T-helper 17 cell (primary cell): ENCODE data around the gene LRFN3. TPM values are rescaled to one million over a fixed set of nuclear protein-coding genes. Genes with fewer than 3 reads are reported as not detected.
"Not testable (repeated sequence)": the region's sequence is repeated elsewhere in the genome, so short reads cannot be mapped to it uniquely, and the experiment has no call there.

Experiments
- ATAC-seq: fragments of 150-1000 bp; cut with Tn5 transposase; 2 replicates; pipeline ENCODE4 v1.10.0; 2021; ENCODE audit warnings: mild to moderate bottlenecking, moderate library complexity
- DNase-seq, 3 donors: peaks; one replicate each; pipeline versions ENCODE4 v3.0.0 to v3.0.0-alpha.2; 2020 to 2021
- H3K9me3 ChIP-seq: one replicate; pipeline ENCODE4 v1.7.0; 2013; ENCODE audit warnings: low read length, mild to moderate bottlenecking; ENCODE audit not compliant: control insufficient read depth, poor library complexity, severe bottlenecking
- H3K27ac Mint-ChIP-seq: one replicate; pipeline ENCODE4 v1.8.0; 2022; ENCODE audit warnings: mild to moderate bottlenecking, moderate library complexity, mixed read lengths
- H3K27me3 Mint-ChIP-seq: one replicate; pipeline ENCODE4 v1.8.0; 2022; ENCODE audit warnings: mixed read lengths
- H3K36me3 Mint-ChIP-seq: one replicate; pipeline ENCODE4 v1.8.0; 2022; ENCODE audit warnings: low read depth, mixed read lengths
- H3K4me1 Mint-ChIP-seq: one replicate; pipeline ENCODE4 v1.8.0; 2022; ENCODE audit warnings: mild to moderate bottlenecking, mixed read lengths
- H3K4me3 Mint-ChIP-seq: one replicate; pipeline ENCODE4 v1.8.0; 2022; ENCODE audit warnings: mild to moderate bottlenecking, moderate library complexity, mixed read lengths
- total RNA-seq, 4 donors: library from RNA in 2 of 4; stranded (reverse) in 2 of 4; gene quantifications; one replicate each; pipeline ENCODE4 v1.2.3 and lab custom pipeline; 2022 to 2026

The LRFN3 gene
- total RNA-seq, 2 donors from 2014 or later, result 6.8 to 8.7 TPM

GRCh38 chr19:35901055-35901644 is 35.0 kb upstream of the LRFN3 start:
- Mint-ChIP-seq H3K36me3 (peaks cover 3% of the 10 kb centered on the region), H3K4me1 (peaks cover 45% of the 10 kb centered on the region), H3K4me3 (peak overlapping the region; percentile 98), H3K27ac (peak overlapping the region; percentile 100), H3K27me3 (no peaks in the 10 kb centered on the region)
- ATAC-seq, result no peak
- DNase-seq, result no peak
- no peaks in the 10 kb centered on the region for H3K9me3 ChIP-seq

DNA sequence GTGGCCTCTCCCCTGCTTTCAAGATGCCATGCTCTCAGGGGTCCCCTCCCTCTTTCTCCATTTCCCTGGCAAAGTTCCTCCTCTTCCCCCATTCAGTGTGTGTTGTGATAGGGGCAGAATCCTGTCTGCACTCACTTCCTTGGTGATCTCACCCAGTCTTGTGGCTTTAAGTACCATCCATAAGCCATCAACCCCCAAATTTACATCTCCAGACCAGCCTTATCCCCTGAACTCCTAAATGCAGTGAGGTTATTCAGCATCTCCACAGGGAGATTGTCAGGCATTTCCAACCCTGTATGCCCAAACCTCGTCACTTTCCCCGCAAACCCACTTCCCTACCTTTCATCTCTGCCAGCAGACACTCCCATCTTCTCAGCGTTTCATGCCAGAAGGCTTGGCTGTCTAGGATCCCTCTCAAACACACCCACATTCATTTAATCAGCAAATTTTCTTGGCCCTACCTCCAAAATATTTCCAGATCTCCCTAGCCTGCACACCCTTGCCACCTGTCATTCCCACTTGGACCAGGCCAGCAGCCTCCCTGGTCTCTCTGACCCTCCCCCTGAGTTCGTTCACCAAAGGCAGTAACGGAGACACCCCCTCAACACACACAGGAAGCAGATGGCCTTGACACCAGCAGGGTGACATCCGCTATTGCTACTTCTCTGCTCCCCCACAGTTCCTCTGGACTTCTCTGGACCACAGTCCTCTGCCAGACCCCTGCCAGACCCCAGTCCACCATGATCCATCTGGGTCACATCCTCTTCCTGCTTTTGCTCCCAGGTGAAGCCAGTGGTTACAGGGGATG is 34.1 kb upstream of the LRFN3 start, which contains the start of gene HCST:
Gene HCST (plus strand): TSS at position 676 of the 808 bp plus-strand sequence. CDS start 65 bp downstream, at position 741.
- Mint-ChIP-seq H3K4me1 (peaks cover 45% of the 10 kb centered on the region), H3K4me3 (peak within 1 kb of the TSS; percentile 98), H3K27me3 (no peaks in the 10 kb centered on the region), H3K36me3 (peaks cover 3% of the 10 kb centered on the region), H3K27ac (peak within 1 kb of the TSS; percentile 100)
- ATAC-seq, result no peak
- DNase-seq, result peak in 1 of 3 donors; percentile 46
- H3K9me3 ChIP-seq, result no peaks in the 10 kb centered on the region

DNA sequence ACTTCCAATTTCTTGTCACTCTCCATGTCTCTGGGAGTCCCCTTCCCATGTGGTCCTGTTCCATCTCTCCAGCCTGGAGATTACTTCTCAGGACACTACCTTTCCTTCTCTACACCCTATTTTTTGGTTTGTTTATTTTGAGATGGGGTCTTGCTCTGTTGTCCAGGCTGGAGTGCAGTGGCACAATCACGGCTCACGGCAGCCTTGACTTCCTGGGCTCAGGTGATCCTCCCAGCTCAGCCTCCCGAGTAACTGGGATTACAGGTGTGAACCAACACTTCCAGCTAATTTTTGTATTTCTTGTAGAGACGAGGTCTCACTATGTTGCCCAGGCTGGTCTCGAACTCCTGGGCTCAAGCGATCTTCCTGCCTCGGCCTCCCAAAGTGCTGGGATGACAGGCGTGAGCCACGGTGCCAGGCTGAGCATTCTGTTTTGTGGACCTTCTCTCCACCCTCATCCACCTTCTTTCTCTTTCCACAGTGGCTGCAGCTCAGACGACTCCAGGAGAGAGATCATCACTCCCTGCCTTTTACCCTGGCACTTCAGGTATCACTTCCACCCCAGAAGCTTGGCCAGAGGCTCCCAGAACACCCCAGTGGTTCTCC is 33.2 kb upstream of the LRFN3 start:
- H3K9me3 ChIP-seq, result no peaks in the 10 kb centered on the region
- Mint-ChIP-seq H3K27ac (peak overlapping the region; percentile 100), H3K4me3 (peak overlapping the region; percentile 98), H3K27me3 (no peaks in the 10 kb centered on the region), H3K36me3 (peaks cover 3% of the 10 kb centered on the region), H3K4me1 (peaks cover 41% of the 10 kb centered on the region)
- DNase-seq, result no peak
- ATAC-seq, result no peak

DNA sequence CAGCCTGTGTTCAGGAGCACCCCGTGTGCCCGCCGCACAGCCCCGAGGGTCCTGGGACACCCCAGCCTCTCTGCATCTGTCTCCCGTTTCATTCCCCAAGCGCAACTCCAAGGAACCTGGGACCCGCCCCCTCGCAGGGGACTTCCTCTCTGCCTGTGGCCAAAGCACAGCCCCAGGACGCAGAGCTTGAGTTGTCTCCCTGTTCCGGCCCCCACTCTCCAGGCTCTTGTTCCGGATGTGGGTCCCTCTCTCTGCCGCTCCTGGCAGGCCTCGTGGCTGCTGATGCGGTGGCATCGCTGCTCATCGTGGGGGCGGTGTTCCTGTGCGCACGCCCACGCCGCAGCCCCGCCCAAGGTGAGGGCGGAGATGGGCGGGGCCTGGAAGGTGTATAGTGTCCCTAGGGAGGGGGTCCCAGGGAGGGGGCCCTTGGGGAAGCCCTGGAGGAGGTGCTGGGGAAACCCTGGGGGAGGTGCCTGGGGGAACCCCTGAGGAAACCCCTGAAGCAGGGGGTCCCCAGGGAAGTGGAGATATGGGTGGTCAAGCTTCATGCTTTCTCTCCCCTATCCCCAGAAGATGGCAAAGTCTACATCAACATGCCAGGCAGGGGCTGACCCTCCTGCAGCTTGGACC is 32.5 kb upstream of the LRFN3 start:
- no peaks in the 10 kb centered on the region for H3K9me3 ChIP-seq
- DNase-seq, result peak; percentile 80 to 85 (median 81)
- peak overlapping the region; percentile 100 for H3K27ac Mint-ChIP-seq
- peak overlapping the region; percentile 98 for H3K4me3 Mint-ChIP-seq
- ATAC-seq, result peak; percentile 65
- no peaks in the 10 kb centered on the region for H3K27me3 Mint-ChIP-seq
- H3K36me3 Mint-ChIP-seq, result peaks cover 3% of the 10 kb centered on the region
- peaks cover 38% of the 10 kb centered on the region for H3K4me1 Mint-ChIP-seq

- H3K4me3 Mint-ChIP-seq, result peak overlapping the region; percentile 5
- no peaks in the 10 kb centered on the region for H3K9me3 ChIP-seq
- H3K4me1 Mint-ChIP-seq, result peaks cover 42% of the 10 kb centered on the region
- no peaks in the 10 kb centered on the region for H3K27me3 Mint-ChIP-seq
- DNase-seq (no peak), ATAC-seq (no peak)
- H3K36me3 Mint-ChIP-seq, result peaks cover 3% of the 10 kb centered on the region
- H3K27ac Mint-ChIP-seq, result peak overlapping the region; percentile 100
Measured at GRCh38 chr19:35904311-35905068, 31.7 kb upstream of the LRFN3 start.

DNA sequence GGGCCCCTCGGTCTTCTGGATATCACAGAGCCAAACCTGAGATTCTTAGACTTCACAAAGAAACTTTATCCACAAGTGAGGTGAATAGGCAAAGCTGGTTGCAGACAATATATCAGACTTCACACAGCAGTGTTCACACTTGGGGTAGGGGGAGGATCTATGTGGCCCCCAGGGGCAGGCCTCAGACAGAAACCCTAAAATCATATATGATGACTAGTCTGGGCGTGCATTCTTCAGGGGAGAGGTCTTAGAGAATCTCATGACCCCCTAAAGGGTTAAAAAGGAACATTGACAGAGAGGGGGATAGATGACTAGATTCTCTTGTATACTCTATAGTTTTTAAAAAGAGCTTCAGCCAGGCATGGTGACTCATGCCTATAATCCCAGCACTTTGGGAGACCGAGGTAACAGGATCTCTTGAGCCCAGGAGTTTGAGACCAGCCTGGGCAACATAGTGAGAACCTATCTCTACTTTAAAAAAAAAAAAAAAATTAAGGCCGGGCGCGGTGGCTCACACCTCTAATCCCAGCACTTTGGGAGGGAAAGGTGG is 30.9 kb upstream of the LRFN3 start:
- Mint-ChIP-seq H3K27me3 (no peaks in the 10 kb centered on the region), H3K27ac (peak overlapping the region; percentile 100), H3K4me1 (peaks cover 40% of the 10 kb centered on the region), H3K4me3 (no peak overlapping the region), H3K36me3 (peaks cover 3% of the 10 kb centered on the region)
- no peaks in the 10 kb centered on the region for H3K9me3 ChIP-seq
- ATAC-seq (no peak), DNase-seq (no peak)

GRCh38 chr19:35907377-35907745 is 28.8 kb upstream of the LRFN3 start:
- no peak for DNase-seq
- H3K27ac Mint-ChIP-seq, result no peak overlapping the region
- H3K4me3 Mint-ChIP-seq, result no peak overlapping the region
- peaks cover 28% of the 10 kb centered on the region for H3K4me1 Mint-ChIP-seq
- no peaks in the 10 kb centered on the region for H3K27me3 Mint-ChIP-seq
- no peak for ATAC-seq
- peaks cover 3% of the 10 kb centered on the region for H3K36me3 Mint-ChIP-seq
- no peaks in the 10 kb centered on the region for H3K9me3 ChIP-seq

DNA sequence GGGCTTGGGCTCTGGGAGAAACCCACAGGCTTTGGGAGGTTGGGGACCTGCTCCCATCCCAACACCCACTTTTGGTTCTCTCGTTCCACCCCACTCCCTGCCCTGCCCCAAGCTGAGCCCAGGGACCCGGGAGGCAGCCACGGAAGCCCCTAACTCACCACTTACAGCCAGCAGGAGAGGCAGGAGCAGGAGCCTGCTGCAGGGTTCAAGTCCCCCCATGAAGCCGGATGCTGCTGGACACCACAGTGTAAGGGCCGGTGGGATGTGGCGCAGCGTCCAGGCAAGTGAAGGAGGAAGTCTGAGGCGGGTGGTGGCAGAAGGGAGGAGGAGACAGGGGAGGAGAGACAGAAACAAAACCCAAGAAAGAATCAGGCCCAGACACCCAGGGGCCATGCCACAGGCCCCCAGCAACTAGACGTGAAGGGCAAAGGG is 28.1 kb upstream of the LRFN3 start, which contains the start of gene TYROBP:
Gene TYROBP (minus strand): TSS at position 286 of the 432 bp plus-strand sequence. CDS start 67 bp downstream, at position 219.
- ATAC-seq, result no peak
- Mint-ChIP-seq H3K4me3 (peak within 1 kb of the TSS; percentile 19), H3K4me1 (peaks cover 22% of the 10 kb centered on the region), H3K27me3 (no peaks in the 10 kb centered on the region), H3K36me3 (peaks cover 3% of the 10 kb centered on the region), H3K27ac (no peak within 1 kb of the TSS)
- no peak for DNase-seq
- no peaks in the 10 kb centered on the region for H3K9me3 ChIP-seq

DNA sequence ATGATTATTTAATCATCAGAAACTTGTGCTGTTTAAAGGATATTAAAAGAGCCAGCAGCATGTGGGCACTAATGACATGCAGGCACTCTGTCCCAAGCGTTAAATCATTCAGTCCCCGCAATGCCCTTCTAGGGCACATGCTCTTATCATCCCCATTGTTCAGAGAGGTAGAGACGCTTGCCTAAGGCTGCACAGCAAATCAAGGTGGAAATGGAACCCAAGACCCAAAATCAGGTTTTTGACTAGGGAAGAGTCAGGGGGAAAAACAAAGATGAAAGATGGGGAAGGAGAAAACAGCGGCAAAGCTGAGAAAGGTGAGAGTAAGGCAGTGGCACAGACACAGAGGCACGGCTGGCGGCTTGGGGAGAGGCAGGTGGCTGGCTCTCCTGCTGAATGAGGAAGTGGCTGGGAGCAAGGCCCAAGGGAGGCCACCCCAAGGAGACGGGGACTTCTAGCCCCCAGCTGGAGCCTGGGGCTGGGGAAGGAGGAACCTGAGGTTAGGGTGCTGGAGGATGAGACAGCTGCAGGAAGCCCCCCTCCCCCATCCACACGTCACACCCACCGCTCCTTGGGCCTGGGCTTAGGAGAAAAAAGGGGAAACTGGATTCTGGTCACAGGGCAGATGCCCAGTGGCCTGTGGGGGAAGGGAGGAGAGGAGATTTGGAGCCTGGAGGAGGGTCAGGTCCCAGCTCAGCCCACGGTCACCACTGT is 27.0 kb upstream of the LRFN3 start:
- Mint-ChIP-seq H3K4me1 (peaks cover 13% of the 10 kb centered on the region), H3K36me3 (no peaks in the 10 kb centered on the region), H3K27ac (no peak overlapping the region), H3K4me3 (peak overlapping the region; percentile 19), H3K27me3 (no peaks in the 10 kb centered on the region)
- DNase-seq, result no peak
- peak; percentile 80 for ATAC-seq
- no peaks in the 10 kb centered on the region for H3K9me3 ChIP-seq

- no peak for DNase-seq
- H3K4me1 Mint-ChIP-seq, result peaks cover 8% of the 10 kb centered on the region
- no peaks in the 10 kb centered on the region for H3K9me3 ChIP-seq
- no peak for ATAC-seq
- H3K27ac Mint-ChIP-seq, result no peak overlapping the region
- H3K36me3 Mint-ChIP-seq, result no peaks in the 10 kb centered on the region
- H3K4me3 Mint-ChIP-seq, result no peak overlapping the region
- H3K27me3 Mint-ChIP-seq, result no peaks in the 10 kb centered on the region
Measured at GRCh38 chr19:35909684-35910035, 26.5 kb upstream of the LRFN3 start.

GRCh38 chr19:35910355-35910754 is 25.8 kb upstream of the LRFN3 start:
- DNase-seq, H3K4me3 Mint-ChIP-seq, H3K36me3 Mint-ChIP-seq, ATAC-seq, H3K9me3 ChIP-seq, H3K27me3 Mint-ChIP-seq, H3K27ac Mint-ChIP-seq, H3K4me1 Mint-ChIP-seq: not testable (repeated sequence)

DNA sequence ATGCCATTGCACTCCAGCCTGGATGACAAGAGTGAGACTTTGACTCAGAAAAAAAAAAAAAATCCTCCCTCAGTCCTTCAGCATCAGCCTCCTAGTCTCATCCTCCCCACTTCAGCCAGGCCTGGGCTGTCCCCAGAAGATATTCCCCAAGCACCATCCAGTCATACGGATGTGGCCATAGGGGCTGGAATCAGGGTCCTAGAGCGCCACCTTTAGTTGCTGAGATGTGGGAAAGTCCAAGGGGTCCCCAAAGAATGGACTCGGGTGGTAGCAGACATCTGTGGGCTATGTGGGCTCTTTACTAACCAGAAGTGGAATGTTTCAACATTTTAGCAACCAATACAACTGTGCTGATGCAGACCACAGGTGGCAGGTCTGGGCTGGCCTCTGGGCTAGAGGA is 25.0 kb upstream of the LRFN3 start:
- Mint-ChIP-seq H3K4me1 (peaks cover 8% of the 10 kb centered on the region), H3K27me3 (no peaks in the 10 kb centered on the region), H3K36me3 (no peaks in the 10 kb centered on the region), H3K4me3 (no peak overlapping the region), H3K27ac (no peak overlapping the region)
- no peaks in the 10 kb centered on the region for H3K9me3 ChIP-seq
- DNase-seq, result no peak
- no peak for ATAC-seq
